Keratinocyte (primary cell): ENCODE measurements around the gene ZMYND8. TPM values are rescaled to one million over a fixed set of nuclear protein-coding genes. Genes with fewer than 3 reads are reported as not detected.

Experiments used
- DNase-seq: peaks from one replicate; pipeline ENCODE4 v3.0.0-alpha.2; 2011; ENCODE audit warnings: low read depth, missing footprints, low spot score
- FAIRE-seq: peaks from 2 replicates; lab custom pipeline; 2011; peaks lifted over from hg19 to GRCh38; lab: Jason Lieb, UNC
- H2AFZ ChIP-seq: 2 replicates; pipeline ENCODE4 v1.6.0; 2012; ENCODE audit warnings: low read length, control low read depth, inconsistent platforms; ENCODE audit not compliant: control insufficient read depth
- H3K27ac ChIP-seq: 2 replicates; pipeline ENCODE4 v1.5.1; 2011; ENCODE audit warnings: low read length; ENCODE audit not compliant: control insufficient read depth, insufficient read depth
- H3K27me3 ChIP-seq: 3 replicates; pipeline ENCODE4 v1.6.0; 2011; ENCODE audit warnings: low read length; ENCODE audit not compliant: control insufficient read depth, insufficient read depth; ENCODE audit errors: extremely low read depth
- H3K36me3 ChIP-seq, 2 experiments: 2 replicates in 1 of 2; 3 replicates in 1 of 2; pipeline ENCODE4 v1.5.1; 2011; ENCODE audit warnings: low read length in 2 of 2, mild to moderate bottlenecking in 1 of 2; ENCODE audit not compliant: control insufficient read depth in 2 of 2, insufficient read depth in 2 of 2; ENCODE audit errors: extremely low read depth in 1 of 2
- H3K4me1 ChIP-seq: 3 replicates; pipeline ENCODE4 v1.5.1; 2011; ENCODE audit warnings: low read length; ENCODE audit not compliant: control insufficient read depth, insufficient read depth; ENCODE audit errors: extremely low read depth
- H3K4me2 ChIP-seq: 3 replicates; pipeline ENCODE4 v1.6.0; 2011; ENCODE audit warnings: low read depth, low read length; ENCODE audit not compliant: control insufficient read depth, insufficient read depth; ENCODE audit errors: extremely low read depth
- H3K4me3 ChIP-seq, 3 experiments: fragments of 200-600 bp in 1 of 3; sonication (generic) in 1 of 3; 2 replicates in 2 of 3; 3 replicates in 1 of 3; pipeline ENCODE4 v1.5.1; 2011 to 2016; ENCODE audit warnings: low read length in 3 of 3, mild to moderate bottlenecking in 3 of 3, control low read depth in 2 of 3, inconsistent platforms in 1 of 3, low read depth in 1 of 3, mixed read lengths in 1 of 3, mixed run types in 1 of 3, moderate library complexity in 1 of 3; ENCODE audit not compliant: control insufficient read depth in 2 of 3, insufficient read depth in 2 of 3; ENCODE audit errors: extremely low read depth in 1 of 3
- H3K79me2 ChIP-seq: 2 replicates; pipeline ENCODE4 v1.6.0; 2012; ENCODE audit warnings: low read length; ENCODE audit not compliant: control insufficient read depth, insufficient read depth
- H3K9ac ChIP-seq: 3 replicates; pipeline ENCODE4 v1.6.0; 2011; ENCODE audit warnings: low read length; ENCODE audit not compliant: control insufficient read depth, insufficient read depth; ENCODE audit errors: extremely low read depth
- H3K9me1 ChIP-seq: 3 replicates; pipeline ENCODE4 v1.6.0; 2011; ENCODE audit warnings: low read length; ENCODE audit not compliant: control insufficient read depth, insufficient read depth; ENCODE audit errors: extremely low read depth
- H3K9me3 ChIP-seq: 2 replicates; pipeline ENCODE4 v1.5.1; 2012; ENCODE audit warnings: low read depth, low read length; ENCODE audit not compliant: control insufficient read depth
- H4K20me1 ChIP-seq: 3 replicates; pipeline ENCODE4 v1.6.0; 2011; ENCODE audit warnings: low read length; ENCODE audit not compliant: control insufficient read depth, insufficient read depth; ENCODE audit errors: extremely low read depth
- CTCF ChIP-seq, 3 experiments: IDR thresholded peaks in 1 of 3; conservative IDR thresholded peaks in 1 of 3; optimal IDR thresholded peaks in 1 of 3; 2 replicates in 2 of 3; 3 replicates in 1 of 3; pipeline versions ENCODE3 to v1.5.1; 2011; ENCODE audit warnings: low read length in 3 of 3, mild to moderate bottlenecking in 3 of 3, moderate library complexity in 2 of 3, control low read depth in 1 of 3, inconsistent platforms in 1 of 3; ENCODE audit not compliant: insufficient read depth in 2 of 3; ENCODE audit errors: extremely low read depth in 1 of 3
- EZH2 ChIP-seq: IDR thresholded peaks from one replicate; pipeline ENCODE4 v1.6.1; 2012; ENCODE audit warnings: inconsistent platforms, mild to moderate bottlenecking, low read length, moderate library complexity
- dilution Hi-C: fragments of 300-500 bp; cut with MboI; formaldehyde crosslinking; loops from one replicate; pipeline ENCODE4 v1.7.0; 2020; ENCODE audit warnings: low sequenced_read_pairs; ENCODE audit not compliant: extremely low pct_ligation_motif_present
- polyA plus RNA-seq, 5 experiments: library from polyadenylated mRNA; depleted of rRNA in 3 of 5; stranded (reverse) in 3 of 5; stranded (forward) in 1 of 5; unstranded in 1 of 5; fragments of >200 nt; gene quantifications; 1 replicate in 1 of 5; 2 replicates in 3 of 5; 3 replicates in 1 of 5; pipeline versions ENCODE4 v1.2.1 to v1.2.3, GENCODE V29; 2011 to 2012; ENCODE audit warnings: missing spikeins in 2 of 5, low read depth in 1 of 5, low replicate concordance in 1 of 5

ZMYND8 gene
- polyA plus RNA-seq, 1 donor (not counting 4 experiments of a cell fraction or from before 2014, with no cell fraction given): 39.8 TPM

- dilution Hi-C loops: no loop called here
- no peak overlapping the region for H3K4me2 ChIP-seq
- H2AFZ ChIP-seq: no peak overlapping the region
- FAIRE-seq (no peak), DNase-seq (no peak)
- no peak overlapping the region for H3K4me3 ChIP-seq
- H3K27ac ChIP-seq: no peak overlapping the region
- TF ChIP-seq EZH2 (no peak), CTCF (optimal IDR thresholded peaks at IDR 0.05 in 1 of 3, IDR thresholded peaks at IDR 0.05 in 1 of 3, conservative IDR thresholded peaks at IDR 0.05 in 1 of 3; ENCODE audit: extremely low read depth in 1 of 3, insufficient read depth in 2 of 3, low read length in 3 of 3) (no peak)
- H3K9ac ChIP-seq: no peak overlapping the region
- no peaks in the 10 kb centered on the region for H3K27me3 ChIP-seq
- no peaks in the 10 kb centered on the region for H4K20me1 ChIP-seq
- H3K79me2 ChIP-seq: peaks cover 86% of the 10 kb centered on the region
- peaks cover 27% of the 10 kb centered on the region for H3K4me1 ChIP-seq
- H3K9me1 ChIP-seq: no peaks in the 10 kb centered on the region
- H3K9me3 ChIP-seq: no peaks in the 10 kb centered on the region
- H3K36me3 ChIP-seq: peaks cover 26 to 36% of the 10 kb centered on the region in 2 experiments
Observed at GRCh38 chr20:47311211-47311610, 45.3 kb downstream of the ZMYND8 start.

- Histone ChIP-seq H3K36me3 (peaks cover 31 to 37% of the 10 kb centered on the region in 2 experiments), H3K4me1 (peaks cover 22% of the 10 kb centered on the region), H3K9me3 (no peaks in the 10 kb centered on the region), H3K9me1 (no peaks in the 10 kb centered on the region), H3K9ac (no peak overlapping the region), H3K27me3 (no peaks in the 10 kb centered on the region), H4K20me1 (no peaks in the 10 kb centered on the region), H2AFZ (no peak overlapping the region), H3K4me3 (no peak overlapping the region), H3K27ac (no peak overlapping the region), H3K79me2 (peaks cover 90% of the 10 kb centered on the region), H3K4me2 (no peak overlapping the region)
- FAIRE-seq (no peak), DNase-seq (no peak)
- TF ChIP-seq EZH2: no peak
- no peak for TF ChIP-seq CTCF (optimal IDR thresholded peaks at IDR 0.05 in 1 of 3, IDR thresholded peaks at IDR 0.05 in 1 of 3, conservative IDR thresholded peaks at IDR 0.05 in 1 of 3; ENCODE audit: extremely low read depth in 1 of 3, insufficient read depth in 2 of 3, low read length in 3 of 3)
- dilution Hi-C loops: no loop called here
Observed at GRCh38 chr20:47310729-47311128, 45.8 kb downstream of the ZMYND8 start.
